ENCODE results near the gene DIP2B. TPM values are rescaled to one million over a fixed set of nuclear protein-coding genes. Genes with fewer than 3 reads are reported as not detected.

Gene DIP2B
- 25.4 to 36.3 TPM (median 25.8 TPM) in 3 replicates for total RNA-seq
- long read RNA-seq, full-length matches to known transcripts = 9 of 19 reads
- long read RNA-seq, partial matches to known transcripts = 2 of 19 reads
- long read RNA-seq, other reads (novel, unspliced or antisense) = 8 of 19 reads

DNA sequence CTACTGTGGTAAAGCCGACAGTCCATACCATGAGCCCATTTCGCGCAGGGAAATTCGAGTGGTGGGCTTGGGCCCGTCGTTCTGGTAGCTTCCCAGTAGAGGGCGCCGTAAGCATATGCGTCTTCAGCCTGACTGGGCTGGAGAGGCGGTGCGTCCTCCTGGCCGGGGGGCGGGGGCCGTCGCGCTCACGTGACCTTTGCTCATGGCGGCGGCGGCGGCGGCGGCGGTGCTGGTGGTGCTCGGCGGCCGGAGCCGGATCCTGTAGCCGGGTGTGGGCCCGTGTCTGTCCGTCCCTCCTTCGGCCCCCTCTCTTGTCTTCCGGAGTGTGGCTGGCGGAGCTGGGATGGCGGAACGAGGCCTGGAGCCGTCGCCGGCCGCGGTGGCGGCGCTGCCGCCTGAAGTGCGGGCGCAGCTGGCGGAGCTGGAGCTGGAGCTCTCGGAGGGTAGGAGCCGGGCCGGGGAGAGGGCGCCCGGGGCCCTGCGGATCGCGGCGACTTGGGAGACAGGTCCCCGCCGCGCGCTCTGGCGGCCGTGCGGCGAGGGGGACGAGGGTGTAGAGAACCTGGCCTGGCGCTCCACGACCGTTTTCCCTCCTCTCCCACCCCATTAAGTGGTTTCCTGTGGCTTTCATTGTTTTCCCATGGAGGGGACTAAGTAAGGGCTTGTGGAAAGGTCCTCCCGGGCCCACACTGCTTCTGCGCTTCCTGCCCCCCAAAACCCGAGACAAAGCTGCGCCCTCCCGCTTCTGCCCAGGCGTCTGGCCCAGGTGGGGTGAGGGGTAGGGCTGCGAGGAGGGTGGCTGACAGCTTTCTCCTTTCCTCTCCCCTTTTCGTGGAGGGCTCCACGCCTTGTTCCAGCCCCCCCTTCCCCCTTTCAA, at the start of gene DIP2B:
DIP2B (plus strand) TSS at position 188 of the 877 bp plus-strand sequence; CDS start at position 344, 156 bp downstream.
- Mint-ChIP-seq H3K27me3 (ENCODE audit: low read depth) (no peaks in the 10 kb centered on the region), H3K36me3 (ENCODE audit: low read depth) (no peaks in the 10 kb centered on the region)
- TF ChIP-seq, protein P1, sequence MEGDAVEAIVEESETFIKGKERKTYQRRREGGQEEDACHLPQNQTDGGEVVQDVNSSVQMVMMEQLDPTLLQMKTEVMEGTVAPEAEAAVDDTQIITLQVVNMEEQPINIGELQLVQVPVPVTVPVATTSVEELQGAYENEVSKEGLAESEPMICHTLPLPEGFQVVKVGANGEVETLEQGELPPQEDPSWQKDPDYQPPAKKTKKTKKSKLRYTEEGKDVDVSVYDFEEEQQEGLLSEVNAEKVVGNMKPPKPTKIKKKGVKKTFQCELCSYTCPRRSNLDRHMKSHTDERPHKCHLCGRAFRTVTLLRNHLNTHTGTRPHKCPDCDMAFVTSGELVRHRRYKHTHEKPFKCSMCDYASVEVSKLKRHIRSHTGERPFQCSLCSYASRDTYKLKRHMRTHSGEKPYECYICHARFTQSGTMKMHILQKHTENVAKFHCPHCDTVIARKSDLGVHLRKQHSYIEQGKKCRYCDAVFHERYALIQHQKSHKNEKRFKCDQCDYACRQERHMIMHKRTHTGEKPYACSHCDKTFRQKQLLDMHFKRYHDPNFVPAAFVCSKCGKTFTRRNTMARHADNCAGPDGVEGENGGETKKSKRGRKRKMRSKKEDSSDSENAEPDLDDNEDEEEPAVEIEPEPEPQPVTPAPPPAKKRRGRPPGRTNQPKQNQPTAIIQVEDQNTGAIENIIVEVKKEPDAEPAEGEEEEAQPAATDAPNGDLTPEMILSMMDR (IDR thresholded peaks at IDR 0.05) = peak; percentile 93

DNA sequence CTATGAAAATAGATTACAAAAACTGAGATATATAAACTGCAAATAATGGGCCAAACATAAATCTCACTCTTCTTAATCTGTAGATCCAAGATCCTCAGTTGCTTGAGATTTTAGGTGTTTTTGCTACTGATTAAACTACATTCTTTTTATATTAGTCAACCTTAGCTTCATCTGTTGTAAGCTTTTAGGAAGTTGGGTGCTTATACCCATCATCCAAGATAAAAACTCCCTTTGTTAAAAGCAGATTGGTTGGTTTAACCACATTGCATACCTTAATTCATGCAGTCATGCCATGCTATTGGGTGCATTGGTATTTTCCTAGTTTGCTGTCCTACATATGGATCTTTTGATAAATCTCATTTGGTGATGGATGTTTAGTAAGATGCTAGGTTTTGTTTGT, 46.2 kb upstream of the DIP2B start:
- Mint-ChIP-seq H3K4me1 (ENCODE audit: low read depth) (peaks cover 7% of the 10 kb centered on the region), H3K36me3 (ENCODE audit: low read depth) (peaks cover 16% of the 10 kb centered on the region), H3K27me3 (ENCODE audit: low read depth) (no peaks in the 10 kb centered on the region), H3K9me3 (ENCODE audit: low read depth) (no peaks in the 10 kb centered on the region), H3K27ac (ENCODE audit: unreplicated experiment) (no peak overlapping the region), H3K4me3 (ENCODE audit: unreplicated experiment) (no peak overlapping the region)
- TF ChIP-seq, protein P1 (IDR thresholded peaks at IDR 0.05) = no peak
- DNase-seq (ENCODE audit: low spot score) = no peak

More for the DNA sequence above, at the start of gene DIP2B:
- Mint-ChIP-seq H3K9me3 (ENCODE audit: low read depth) (no peaks in the 10 kb centered on the region), H3K27ac (ENCODE audit: unreplicated experiment) (peak within 1 kb of the TSS; percentile 92), H3K4me3 (ENCODE audit: unreplicated experiment) (peak within 1 kb of the TSS; percentile 90), H3K4me1 (ENCODE audit: low read depth) (peaks cover 49% of the 10 kb centered on the region)
- DNase-seq (ENCODE audit: low spot score) = peak; percentile 97

GRCh38 chr12:50467439-50467838, 37.3 kb upstream of the DIP2B start:
- H3K36me3 Mint-ChIP-seq (ENCODE audit: low read depth) = peaks cover 35% of the 10 kb centered on the region
- TF ChIP-seq, protein P1 (IDR thresholded peaks at IDR 0.05) = no peak
- no peak for DNase-seq (ENCODE audit: low spot score)
- H3K4me3 Mint-ChIP-seq (ENCODE audit: unreplicated experiment) = no peak overlapping the region
- no peak overlapping the region for H3K27ac Mint-ChIP-seq (ENCODE audit: unreplicated experiment)
- no peaks in the 10 kb centered on the region for H3K27me3 Mint-ChIP-seq (ENCODE audit: low read depth)
- H3K9me3 Mint-ChIP-seq (ENCODE audit: low read depth) = peaks cover 5% of the 10 kb centered on the region
- H3K4me1 Mint-ChIP-seq (ENCODE audit: low read depth) = no peaks in the 10 kb centered on the region

- Mint-ChIP-seq H3K4me3 (ENCODE audit: unreplicated experiment) (no peak overlapping the region), H3K36me3 (ENCODE audit: low read depth) (peaks cover 27% of the 10 kb centered on the region), H3K27me3 (ENCODE audit: low read depth) (no peaks in the 10 kb centered on the region), H3K27ac (ENCODE audit: unreplicated experiment) (no peak overlapping the region), H3K4me1 (ENCODE audit: low read depth) (peaks cover 4% of the 10 kb centered on the region), H3K9me3 (ENCODE audit: low read depth) (no peaks in the 10 kb centered on the region)
- TF ChIP-seq, protein P1 (IDR thresholded peaks at IDR 0.05) = no peak
- no peak for DNase-seq (ENCODE audit: low spot score)
Observed at GRCh38 chr12:50477241-50477832, 27.4 kb upstream of the DIP2B start.

- H3K9me3 Mint-ChIP-seq (ENCODE audit: low read depth) = no peaks in the 10 kb centered on the region
Observed at GRCh38 chr12:50482571-50482970, 22.2 kb upstream of the DIP2B start.

More at GRCh38 chr12:50482571-50482970, 22.2 kb upstream of the DIP2B start:
- Mint-ChIP-seq H3K27ac (ENCODE audit: unreplicated experiment) (no peak overlapping the region), H3K4me1 (ENCODE audit: low read depth) (peaks cover 4% of the 10 kb centered on the region), H3K27me3 (ENCODE audit: low read depth) (no peaks in the 10 kb centered on the region), H3K4me3 (ENCODE audit: unreplicated experiment) (no peak overlapping the region), H3K36me3 (ENCODE audit: low read depth) (peaks cover 5% of the 10 kb centered on the region)
- TF ChIP-seq, protein P1 (IDR thresholded peaks at IDR 0.05) = no peak
- DNase-seq (ENCODE audit: low spot score) = no peak

Measured in chondrocyte (in vitro differentiated cells).